GM19328 (cell line): ENCODE results near the gene CNGB1.
"Not testable (repeated sequence)": the region's sequence is repeated elsewhere in the genome, so short reads cannot be mapped to it uniquely, and the experiment has no call there.

Experiments used
- ATAC-seq: cut with Tn5 transposase; IDR thresholded peaks from one replicate; pipeline ENCODE4 v1.9.1; 2021; ENCODE audit warnings: mild to moderate bottlenecking, moderate library complexity; ENCODE audit not compliant: unreplicated experiment

The CNGB1 gene

GRCh38 chr16:57938484-57938883 lies 32.4 kb downstream of the CNGB1 start:
- no peak for ATAC-seq

DNA sequence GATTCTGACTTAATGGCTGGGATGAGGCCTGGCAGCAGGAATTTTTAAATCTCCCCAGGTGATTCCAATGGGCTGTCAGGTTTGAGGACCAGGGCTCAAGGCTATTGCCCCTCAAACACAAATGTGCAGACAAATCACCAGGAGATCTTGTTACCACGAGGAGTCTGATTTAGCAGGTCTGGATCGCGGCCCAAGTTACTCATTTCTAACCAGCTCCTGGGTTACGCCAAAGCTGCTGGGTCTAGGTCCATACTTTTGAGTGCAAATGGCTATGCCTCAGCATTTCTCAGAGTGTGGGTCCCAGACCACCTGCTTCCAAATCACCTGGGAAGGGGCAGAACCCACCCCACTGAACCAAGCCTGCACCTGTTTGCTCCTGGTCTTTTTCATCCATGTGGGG lies 33.1 kb downstream of the CNGB1 start:
- no peak for ATAC-seq

GRCh38 chr16:57935904-57936303 lies 35.0 kb downstream of the CNGB1 start:
- ATAC-seq, result no peak

GRCh38 chr16:57930533-57930932 lies 40.4 kb downstream of the CNGB1 start:
- ATAC-seq, result no peak

DNA sequence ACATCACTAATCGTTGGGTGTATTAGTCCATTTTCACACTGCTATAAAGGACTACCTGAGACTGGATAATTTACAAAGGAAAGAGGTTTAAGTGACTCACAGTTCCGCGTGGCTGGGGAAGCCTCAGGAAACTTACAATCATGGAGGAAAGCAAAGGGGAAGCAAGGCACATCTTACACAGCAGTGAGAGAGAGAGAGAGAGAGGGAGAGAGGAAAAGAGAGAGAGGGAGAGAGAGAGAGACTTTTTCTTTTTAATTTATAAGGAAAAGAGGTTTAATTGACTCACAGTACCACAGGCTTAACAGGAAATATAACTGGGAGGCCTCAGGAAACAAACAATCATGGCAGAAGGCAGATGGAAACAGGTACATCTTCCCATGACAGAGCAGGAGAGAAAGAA lies 41.7 kb downstream of the CNGB1 start:
- ATAC-seq, result no peak

DNA sequence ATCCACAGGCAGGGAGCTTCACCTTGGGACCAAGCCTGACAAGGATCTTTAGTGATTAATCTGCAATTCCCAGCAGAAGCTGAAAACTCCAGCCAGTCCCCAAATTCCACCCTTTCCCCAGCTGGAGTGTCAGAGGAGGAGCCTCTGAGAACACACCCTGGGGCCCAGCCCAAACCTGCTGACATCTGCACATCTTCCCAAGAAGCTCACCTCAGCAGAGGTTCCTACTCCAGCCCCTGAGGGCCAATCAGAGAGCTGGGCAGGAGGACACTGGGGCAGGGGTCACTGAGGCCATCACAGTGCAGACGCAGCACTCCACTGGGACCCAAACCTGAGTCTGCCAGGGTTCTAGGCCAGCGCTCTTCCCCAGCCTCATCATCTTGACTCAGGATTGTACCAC lies 44.9 kb downstream of the CNGB1 start:
- no peak for ATAC-seq

DNA sequence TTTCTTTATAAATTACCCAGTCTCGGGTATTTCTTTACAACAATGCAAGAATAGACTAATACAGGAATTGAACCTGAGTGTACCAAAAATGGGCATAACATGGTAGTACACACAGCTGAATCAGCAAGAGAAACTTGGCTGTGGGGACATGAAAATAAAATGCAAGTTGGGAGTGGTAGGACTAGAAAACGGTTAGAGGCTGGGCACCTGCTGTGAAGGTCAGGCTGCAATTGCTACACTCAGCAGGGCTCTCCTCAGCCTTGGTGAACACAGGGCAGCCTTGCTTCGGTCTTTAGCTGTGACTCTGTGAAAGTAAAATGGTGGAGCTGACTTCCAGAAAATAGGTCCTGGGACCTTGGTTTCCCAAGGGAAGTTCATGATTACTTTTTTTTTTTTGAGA lies 45.6 kb downstream of the CNGB1 start:
- ATAC-seq, result no peak

DNA sequence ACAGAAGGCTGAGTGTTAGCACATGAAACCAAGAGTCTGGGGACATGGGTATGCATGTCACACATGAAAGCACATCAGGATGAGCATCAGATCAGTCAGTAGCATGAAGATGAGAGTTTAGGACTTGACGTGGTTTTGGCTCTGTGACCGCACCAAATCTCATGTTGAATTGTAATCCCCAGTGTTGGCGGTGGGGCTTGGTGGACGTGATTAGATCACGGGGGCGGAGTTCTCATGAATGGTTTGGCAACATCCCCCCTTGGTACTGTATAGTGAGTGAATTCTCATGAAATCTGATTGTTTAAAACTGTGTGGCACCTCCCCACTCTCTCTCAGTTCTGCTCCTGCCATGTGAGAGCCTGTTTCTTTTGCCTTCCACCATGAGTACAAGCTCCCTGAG lies 46.4 kb downstream of the CNGB1 start:
- ATAC-seq, result no peak

DNA sequence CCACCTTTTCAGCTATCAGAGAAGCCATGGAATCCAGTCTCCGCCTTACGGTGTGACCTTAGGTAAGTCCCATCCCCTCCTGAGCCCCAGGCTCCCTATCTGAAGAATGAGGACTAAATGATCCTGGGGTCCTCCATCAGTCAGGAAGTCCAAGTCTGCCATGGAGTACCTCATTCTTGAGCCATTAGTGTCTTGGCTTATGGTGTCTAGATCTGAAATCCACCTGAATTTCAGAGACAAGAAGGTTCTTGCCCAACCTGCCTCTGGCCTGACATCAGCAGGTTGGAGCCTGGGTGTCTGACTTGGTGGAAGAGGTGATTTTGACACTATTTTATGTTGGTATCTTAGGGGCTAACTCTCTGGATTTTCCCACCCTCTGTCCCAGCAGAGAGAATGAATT lies 47.1 kb downstream of the CNGB1 start:
- ATAC-seq, result no peak

DNA sequence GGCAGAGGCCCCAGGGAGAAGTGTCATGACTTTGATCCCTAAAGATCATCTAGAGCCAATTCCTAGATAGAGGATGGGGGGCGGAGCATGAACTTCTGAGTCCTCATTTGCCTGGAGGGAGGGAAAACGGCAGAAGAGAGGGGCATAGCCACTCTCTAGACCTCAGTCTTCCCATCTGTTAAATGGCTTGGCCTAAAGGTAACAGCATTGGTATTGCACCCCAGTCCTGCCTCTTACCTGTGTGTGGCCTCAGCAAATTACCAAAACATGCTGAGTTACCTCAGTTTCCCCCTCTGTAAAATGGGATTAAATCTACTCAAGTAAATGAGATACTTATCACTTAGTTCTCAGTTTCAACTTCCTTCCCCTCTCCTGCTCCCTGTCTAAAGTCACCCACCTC lies 47.5 kb downstream of the CNGB1 start:
- ATAC-seq, result no peak

DNA sequence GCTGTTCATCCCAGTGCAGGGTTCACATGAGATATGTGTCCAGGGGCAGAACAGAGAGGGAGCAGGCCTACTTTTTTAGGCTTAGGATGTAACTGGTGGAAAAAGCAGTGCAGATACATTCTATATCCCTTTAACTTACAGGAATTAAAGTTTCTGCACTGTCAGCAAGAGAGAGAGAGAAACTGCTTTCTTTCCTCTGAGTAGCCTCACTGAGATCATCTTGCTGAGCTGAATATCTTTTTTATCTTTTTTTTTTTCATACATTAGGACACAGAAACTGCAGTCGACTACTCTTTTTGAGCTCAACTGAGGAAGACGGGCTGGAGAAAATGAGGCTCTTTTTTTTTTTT lies 50.1 kb downstream of the CNGB1 start:
- no peak for ATAC-seq

GRCh38 chr16:57920215-57920879 lies 50.6 kb downstream of the CNGB1 start:
- no peak for ATAC-seq

- no peak for ATAC-seq
These were observed 51.9 kb downstream of the CNGB1 start for GRCh38 chr16:57918994-57919393.

DNA sequence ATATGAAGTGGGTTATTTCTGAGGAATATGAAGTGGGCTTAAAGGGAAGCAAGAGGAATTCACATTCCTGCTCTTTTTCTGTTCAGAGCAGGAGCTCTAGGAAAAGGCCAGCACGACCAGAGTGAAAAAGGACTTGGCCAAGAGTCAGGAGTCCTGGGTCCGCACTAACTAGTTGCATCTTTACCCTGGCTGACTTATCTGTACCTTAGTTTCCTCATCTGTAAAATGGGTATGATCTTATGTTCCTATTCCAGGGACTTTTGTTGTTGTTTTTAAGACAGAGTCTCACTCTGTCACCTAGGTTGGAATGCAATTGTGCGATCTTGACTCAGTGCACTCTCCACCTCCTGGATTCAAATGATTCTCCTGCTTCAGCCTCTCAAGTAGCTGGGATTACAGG lies 52.5 kb downstream of the CNGB1 start:
- no peak for ATAC-seq

DNA sequence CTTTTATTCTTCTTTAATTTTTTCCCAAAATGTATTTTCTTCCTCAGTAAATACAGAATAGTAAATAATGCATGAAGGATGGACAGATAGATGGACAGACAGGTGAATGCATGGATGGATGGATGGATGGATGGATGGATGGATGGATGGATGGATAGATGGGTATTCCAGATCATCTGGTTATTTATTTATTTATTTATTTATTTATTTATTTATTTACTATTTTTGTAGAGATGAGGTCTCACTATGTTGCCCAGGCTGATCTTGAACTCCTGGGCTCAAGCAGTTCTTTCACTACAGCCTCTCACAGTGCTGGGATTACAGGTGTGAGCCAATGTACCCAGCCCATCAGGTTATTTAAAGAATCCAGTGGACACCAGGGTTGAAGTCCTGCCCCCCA lies 53.0 kb downstream of the CNGB1 start:
- ATAC-seq, result not testable (repeated sequence)

DNA sequence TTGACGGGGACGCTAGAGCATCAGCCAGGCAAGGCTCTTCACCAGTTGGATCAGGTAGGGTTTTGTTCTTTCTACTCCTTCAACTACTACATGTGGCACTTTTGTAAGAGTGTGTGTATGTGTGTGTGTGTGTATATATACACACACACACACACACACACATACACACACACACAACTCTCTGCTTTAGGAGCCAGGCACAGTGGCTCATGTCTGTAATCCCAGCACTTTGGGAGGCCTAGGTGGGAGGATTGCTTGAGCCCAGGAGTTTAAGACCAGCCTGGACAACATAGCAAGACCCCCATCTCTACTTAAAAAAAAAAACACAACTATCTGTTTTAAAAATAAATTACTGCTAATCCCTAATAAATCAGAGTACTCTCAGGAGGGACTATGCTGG lies 53.4 kb downstream of the CNGB1 start:
- not testable (repeated sequence) for ATAC-seq

- no peak for ATAC-seq
These were observed 54.0 kb downstream of the CNGB1 start for GRCh38 chr16:57916735-57917438.

- no peak for ATAC-seq
These were observed 55.0 kb downstream of the CNGB1 start for GRCh38 chr16:57915811-57916488.

GRCh38 chr16:57915267-57915666 lies 55.7 kb downstream of the CNGB1 start:
- ATAC-seq, result no peak

DNA sequence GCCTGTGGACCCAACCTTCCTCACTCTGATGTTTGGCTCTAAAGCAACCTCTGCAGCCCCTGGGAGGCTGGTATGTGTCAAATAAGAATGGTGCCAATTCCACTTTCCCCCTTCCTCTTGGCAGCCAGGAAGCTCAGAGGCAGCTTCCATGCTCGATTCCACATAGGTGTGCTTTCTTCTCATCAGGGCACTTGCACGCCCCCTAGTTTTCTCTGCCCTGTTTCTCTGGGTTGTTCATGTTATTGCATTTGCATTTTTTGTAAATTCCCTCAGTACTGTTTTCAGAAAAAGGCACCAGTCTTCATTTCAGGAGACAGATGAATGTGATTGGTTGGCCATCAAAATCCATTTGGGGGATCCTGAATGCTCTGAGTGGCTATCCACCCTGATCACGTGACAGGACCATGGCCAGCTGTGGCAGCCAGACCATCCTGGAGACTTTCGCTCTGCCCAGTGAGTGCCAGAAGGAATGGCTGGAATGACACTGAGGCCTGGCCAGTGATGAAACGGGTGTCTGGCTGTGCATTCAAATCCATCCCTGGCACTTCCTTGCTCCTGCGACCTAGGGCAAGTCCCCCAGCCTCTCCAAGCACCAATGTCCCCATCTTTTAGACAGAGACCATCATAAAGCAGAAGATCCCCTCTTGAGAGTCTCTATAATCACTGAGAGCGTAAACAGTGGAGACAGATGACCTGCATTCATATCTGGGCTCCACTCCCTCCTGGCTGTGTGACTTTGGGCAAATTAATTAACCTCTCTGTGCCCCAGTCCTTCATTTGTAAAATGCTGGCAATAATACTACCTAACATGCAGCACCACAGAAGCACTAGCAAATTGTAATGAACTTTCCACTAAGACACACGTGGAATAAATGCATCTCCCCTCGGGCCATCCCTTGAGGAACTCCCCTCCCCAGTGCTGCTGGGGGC lies 56.4 kb downstream of the CNGB1 start:
- no peak for ATAC-seq

- no peak for ATAC-seq
These were observed 58.2 kb downstream of the CNGB1 start for GRCh38 chr16:57912529-57913260.
